Kidney epithelial cell (primary cell): ENCODE measurements around the gene ACSM3. TPM values are rescaled to one million over a fixed set of nuclear protein-coding genes. Genes with fewer than 3 reads are reported as not detected.

Source experiments
- DNase-seq: peaks from one replicate; pipeline ENCODE4 v3.0.0-alpha.2; 2010; ENCODE audit warnings: low read depth
- H3K27me3 ChIP-seq: 2 replicates; pipeline ENCODE4 v1.6.0; 2011; ENCODE audit warnings: low read length; ENCODE audit not compliant: control insufficient read depth, insufficient read depth
- H3K36me3 ChIP-seq: 2 replicates; pipeline ENCODE4 v1.5.1; 2011; ENCODE audit warnings: low read length; ENCODE audit not compliant: control insufficient read depth, insufficient read depth
- H3K4me3 ChIP-seq: 2 replicates; pipeline ENCODE4 v1.5.1; 2011; ENCODE audit warnings: low read depth, mild to moderate bottlenecking, control low read depth, low read length
- total RNA-seq: library from RNA; depleted of rRNA; stranded (reverse); fragments of >200 nt; gene quantifications from 2 replicates; pipeline ENCODE4 v1.2.3, GENCODE V29; 2015
- TF ChIP-seq, protein P1 (sequence below): IDR thresholded peaks from 2 replicates; pipeline ENCODE4 v1.5.1; 2011; ENCODE audit warnings: mild to moderate bottlenecking, moderate library complexity, low read length, control low read depth, inconsistent platforms; ENCODE audit not compliant: insufficient read depth, poor library complexity, severe bottlenecking

ACSM3 gene
- total RNA-seq, 1 donor from 2014 or later = 5.9 TPM

GRCh38 chr16:20812510-20812909, 48.7 kb downstream of the ACSM3 start:
- TF ChIP-seq, protein P1, sequence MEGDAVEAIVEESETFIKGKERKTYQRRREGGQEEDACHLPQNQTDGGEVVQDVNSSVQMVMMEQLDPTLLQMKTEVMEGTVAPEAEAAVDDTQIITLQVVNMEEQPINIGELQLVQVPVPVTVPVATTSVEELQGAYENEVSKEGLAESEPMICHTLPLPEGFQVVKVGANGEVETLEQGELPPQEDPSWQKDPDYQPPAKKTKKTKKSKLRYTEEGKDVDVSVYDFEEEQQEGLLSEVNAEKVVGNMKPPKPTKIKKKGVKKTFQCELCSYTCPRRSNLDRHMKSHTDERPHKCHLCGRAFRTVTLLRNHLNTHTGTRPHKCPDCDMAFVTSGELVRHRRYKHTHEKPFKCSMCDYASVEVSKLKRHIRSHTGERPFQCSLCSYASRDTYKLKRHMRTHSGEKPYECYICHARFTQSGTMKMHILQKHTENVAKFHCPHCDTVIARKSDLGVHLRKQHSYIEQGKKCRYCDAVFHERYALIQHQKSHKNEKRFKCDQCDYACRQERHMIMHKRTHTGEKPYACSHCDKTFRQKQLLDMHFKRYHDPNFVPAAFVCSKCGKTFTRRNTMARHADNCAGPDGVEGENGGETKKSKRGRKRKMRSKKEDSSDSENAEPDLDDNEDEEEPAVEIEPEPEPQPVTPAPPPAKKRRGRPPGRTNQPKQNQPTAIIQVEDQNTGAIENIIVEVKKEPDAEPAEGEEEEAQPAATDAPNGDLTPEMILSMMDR = no peak
- no peak for DNase-seq
- no peak overlapping the region for H3K4me3 ChIP-seq
- no peaks in the 10 kb centered on the region for H3K27me3 ChIP-seq
- H3K36me3 ChIP-seq = no peaks in the 10 kb centered on the region

DNA sequence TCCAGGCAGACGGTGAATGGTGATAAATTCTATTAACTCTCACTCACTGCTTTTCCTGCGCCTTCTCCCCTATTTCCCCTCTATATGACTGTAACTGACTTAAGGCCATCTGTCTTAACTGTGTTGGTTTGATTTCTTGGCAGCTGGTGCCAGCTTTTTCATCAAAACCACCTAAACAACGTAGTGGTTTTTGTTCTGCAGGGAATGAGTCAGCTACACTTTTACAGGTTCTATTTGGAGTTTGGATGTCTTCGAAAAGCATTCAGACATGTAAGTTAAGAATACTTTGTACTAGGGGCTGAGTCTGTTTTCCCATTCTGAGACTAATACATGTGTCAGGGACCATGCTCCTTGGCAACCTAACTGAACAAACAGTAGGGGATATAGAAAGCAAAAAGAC, 51.0 kb downstream of the ACSM3 start:
- DNase-seq = no peak
- Histone ChIP-seq H3K4me3 (no peak overlapping the region), H3K36me3 (no peaks in the 10 kb centered on the region), H3K27me3 (no peaks in the 10 kb centered on the region)
- TF ChIP-seq, protein P1 = no peak

- H3K4me3 ChIP-seq = no peak overlapping the region
- no peak for DNase-seq
- H3K27me3 ChIP-seq = no peaks in the 10 kb centered on the region
- peaks cover 2% of the 10 kb centered on the region for H3K36me3 ChIP-seq
- TF ChIP-seq, protein P1 = no peak
These were observed 55.2 kb downstream of the ACSM3 start for GRCh38 chr16:20818929-20819585.

GRCh38 chr16:20821682-20822081, 57.9 kb downstream of the ACSM3 start:
- peaks cover 2% of the 10 kb centered on the region for H3K36me3 ChIP-seq
- TF ChIP-seq, protein P1 = no peak

DNA sequence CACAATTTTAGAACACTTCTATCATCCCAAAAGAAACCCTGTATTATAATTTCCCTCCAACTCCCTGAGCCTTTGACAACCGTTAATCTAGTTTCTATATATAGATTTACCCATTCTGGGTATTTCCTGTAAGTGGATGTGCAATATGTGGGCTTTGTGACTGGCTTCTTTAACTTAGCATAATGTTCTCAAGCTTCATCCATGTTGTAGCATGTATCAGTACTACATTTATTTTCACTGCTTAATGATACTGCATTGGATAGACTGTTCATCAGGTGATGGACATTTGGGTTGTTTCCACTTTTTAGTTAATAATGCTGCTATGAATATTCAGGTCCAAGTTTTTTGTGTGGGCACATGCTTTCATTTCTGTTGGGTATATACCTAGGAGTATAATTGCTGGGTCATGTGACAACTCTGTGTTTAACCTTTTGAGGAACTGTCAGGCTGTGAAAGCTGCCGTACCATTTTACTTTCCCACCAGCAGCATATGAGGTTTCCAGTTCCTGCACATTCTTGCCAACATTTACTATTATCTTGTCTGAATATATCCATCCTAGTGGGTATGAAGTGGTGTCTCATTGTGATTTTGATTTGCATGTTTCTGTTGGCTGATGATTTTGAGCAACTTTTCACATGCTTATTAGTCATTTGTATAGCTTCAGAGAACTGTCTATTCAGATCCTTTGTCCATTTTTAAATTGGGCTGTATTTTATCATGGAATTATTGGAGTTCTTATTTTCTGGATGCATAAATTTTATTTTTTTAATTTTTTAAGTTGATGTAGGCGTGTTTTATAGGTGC, 58.9 kb downstream of the ACSM3 start:
- Histone ChIP-seq H3K4me3 (no peak overlapping the region), H3K27me3 (no peaks in the 10 kb centered on the region), H3K36me3 (peaks cover 2% of the 10 kb centered on the region)
- TF ChIP-seq, protein P1 = no peak
- no peak for DNase-seq

More at GRCh38 chr16:20821682-20822081, 57.9 kb downstream of the ACSM3 start:
- no peak for DNase-seq
- Histone ChIP-seq H3K4me3 (no peak overlapping the region), H3K27me3 (no peaks in the 10 kb centered on the region)
